Non-pigmented ciliary epithelial cell (primary cell): Measurements from ENCODE around the gene NPFFR1.

Source experiments
- DNase-seq: peaks from one replicate; pipeline ENCODE4 v3.0.0-alpha.2; 2010; ENCODE audit warnings: low read depth

Gene NPFFR1

DNA sequence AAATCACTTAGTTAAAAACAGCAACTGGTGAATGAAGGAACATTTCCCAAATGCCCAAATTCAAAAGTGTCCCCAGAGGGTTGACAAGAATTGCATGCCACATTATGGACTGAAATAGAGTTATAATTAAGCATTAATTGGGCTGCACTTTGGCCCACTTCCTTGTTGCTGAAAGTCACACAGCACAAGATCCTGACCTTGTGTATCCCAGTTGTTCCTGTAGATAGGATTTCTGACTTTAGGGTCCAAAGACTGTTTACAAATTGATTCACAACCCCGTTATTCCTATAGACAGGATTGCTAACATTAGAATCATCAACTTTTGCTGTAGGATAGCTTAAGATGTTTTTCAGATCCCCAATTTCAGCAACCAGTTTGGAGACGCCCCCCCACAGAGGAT lies 31.5 kb upstream of the NPFFR1 start:
- DNase-seq: no peak

DNA sequence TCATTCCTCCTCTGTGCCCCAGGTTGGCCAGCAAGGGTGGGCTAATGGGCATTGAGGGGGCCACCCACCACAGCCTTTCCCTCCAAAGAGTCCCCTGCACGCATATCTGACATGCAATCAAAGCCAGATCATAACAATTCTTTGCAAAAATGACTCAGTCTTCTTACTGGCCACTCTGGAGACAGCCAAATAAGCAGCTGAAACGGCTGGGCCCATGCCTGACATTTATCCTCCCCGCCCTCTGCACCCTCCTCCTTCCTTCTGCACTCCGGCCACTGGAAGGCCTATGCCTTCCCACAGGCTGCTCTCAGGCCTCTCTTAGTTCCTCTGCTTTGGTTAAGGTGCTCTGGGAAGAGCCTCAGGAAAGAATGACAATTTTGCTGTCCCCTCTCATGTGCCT lies 29.2 kb upstream of the NPFFR1 start:
- no peak for DNase-seq

DNA sequence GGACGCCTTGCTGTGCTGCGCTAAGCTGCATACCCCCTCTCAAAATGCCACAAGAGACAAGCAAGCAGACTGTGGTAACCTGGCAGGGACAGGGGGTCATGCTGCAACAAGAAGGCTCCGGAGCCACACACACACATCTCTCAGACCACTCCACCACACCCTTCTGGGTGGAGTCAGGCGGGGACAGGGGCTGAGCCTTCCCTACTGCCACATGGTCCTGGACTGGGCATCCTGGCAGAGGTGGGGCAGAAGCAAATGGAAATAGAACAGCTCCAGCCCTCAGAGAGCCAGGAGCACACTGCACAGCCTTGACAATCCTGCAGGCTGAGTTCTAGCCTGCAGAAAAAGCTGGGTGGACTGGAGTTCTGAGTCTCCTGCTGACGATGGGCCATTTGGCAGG lies 28.4 kb upstream of the NPFFR1 start:
- no peak for DNase-seq

DNA sequence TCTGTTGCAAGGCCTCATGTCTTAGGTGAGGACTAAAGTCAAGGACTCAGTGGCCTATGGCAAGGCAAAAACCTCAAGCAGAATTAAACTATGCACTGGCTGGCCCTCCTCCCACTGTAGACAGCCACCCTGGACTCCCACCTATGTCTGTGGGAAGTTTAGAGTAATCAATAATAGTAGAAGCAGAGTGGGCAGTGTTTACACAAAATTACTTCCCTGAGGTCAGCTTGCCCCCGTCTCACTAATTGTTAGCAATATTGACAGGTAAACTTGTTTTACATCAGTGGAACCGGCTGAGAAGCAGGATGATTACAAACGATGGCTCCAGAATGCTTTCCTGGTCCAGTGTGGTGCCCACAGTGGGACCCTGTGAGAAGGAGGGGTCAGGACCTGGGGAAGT lies 27.9 kb upstream of the NPFFR1 start:
- DNase-seq: no peak

DNA sequence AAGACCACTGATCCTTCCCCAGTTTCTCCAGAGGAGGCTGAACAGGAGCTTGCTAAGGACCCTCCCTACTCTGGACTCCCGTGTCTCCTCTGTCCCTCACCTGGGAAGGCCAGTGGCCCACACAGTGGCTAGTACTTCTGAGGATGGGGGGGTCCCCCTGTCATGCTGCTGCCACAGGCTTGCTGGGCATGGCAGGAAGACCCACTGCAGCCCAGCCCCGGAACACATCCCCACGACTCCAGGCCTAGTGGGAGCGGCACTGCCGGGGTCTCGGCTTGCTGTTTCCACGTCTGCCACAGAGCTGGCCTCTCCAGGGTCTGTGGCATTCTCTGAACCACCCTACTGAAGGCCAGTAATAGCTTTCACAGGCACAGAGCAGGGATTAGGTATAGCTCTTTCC lies 25.9 kb upstream of the NPFFR1 start:
- no peak for DNase-seq

DNA sequence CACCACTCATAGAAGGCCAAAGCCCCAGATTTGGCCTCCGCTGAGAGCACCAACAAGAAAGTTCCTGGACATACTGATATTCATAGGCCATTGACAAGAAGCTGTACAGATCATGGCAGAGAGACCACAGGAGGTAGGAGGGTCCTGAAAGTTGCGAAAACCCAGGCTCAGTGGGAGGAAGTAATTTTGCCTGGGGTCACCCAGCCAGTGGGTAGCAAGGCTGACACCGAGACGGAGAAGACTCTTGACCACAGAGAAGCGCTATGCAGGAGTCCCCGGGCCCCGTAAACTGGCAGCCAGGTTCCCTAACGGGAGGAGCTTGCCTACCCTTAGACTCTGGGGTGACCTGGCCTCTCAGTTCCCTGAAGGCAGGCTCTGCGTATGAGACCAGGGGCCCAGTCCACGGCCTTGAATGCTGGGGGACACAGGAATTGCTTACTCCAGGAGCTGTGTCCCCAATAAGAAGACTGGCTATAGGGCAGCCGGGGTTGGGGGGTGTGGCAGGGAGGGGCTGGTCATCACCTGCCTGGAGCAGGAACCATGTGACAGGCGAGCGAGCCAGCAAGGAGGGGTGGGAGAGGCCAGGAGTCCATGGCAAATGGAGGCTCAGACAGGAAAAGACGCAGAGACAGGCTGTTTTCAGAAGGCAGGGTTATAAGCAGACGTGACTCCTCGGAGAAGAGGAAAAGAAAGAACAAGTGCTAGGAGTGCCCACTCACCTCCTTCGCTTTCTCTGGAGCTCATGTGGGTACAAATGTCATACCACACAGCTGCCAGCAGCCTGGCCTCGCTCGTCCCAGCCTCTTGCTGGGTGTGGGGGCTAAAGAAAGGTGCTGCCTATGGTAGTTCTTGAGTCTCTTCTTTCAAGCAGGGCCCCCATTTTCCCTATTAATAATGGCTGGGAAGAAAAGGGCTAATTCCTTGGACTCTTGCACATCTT lies 24.6 kb upstream of the NPFFR1 start:
- no peak for DNase-seq

DNA sequence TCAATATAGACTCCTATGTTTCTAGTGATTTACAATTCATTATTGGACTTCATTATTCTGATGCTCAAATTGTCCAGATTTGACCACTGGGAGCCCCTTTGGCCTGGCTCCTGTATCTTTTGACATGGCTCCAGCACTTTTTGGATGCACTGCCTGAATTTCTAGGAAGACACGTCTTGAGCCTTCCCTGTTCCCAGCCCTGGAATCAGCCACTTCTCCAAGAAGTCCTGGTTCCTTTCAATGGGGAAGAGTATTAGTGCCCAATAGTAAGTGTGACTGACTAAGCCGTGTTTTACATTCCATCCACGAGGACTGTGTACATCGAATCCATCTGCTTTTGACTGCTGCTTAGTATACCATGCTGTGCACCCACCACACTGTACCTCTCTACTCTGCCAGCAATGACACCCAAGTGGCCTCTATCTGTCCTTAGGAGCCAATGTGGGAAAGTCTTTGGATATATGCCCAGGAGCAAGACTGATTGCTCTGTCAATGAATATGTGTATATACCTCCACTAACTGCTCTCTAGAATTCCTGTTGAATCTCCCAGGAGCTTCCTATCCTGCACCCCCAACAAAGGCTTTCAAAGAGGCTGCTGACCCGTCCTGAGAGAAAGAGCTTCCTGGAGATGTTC lies 23.2 kb upstream of the NPFFR1 start:
- no peak for DNase-seq

DNA sequence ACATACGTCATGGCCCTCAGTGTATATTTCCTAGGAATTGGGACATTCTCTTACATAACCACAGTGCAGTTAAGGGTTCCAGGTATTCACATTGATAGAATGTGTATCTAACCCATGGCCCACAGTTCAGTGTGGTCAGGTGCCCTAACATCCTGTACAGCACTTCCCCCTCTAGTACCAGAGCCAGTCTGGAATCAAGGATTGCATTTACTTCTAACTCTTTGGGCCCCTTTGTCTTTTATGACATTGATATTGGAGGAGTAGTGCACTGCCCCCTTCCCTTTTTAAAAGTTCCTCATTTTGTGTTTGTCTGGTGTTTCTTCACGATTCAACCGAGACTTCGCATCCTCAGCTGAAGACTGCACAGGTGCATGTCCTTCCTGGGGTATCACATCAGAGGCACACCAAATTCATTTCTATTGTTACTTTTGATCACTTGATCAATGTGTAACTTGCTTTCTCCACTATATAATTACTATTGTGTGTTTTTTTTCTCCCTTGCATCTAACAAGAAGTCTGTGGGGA lies 22.4 kb upstream of the NPFFR1 start:
- DNase-seq: no peak

DNA sequence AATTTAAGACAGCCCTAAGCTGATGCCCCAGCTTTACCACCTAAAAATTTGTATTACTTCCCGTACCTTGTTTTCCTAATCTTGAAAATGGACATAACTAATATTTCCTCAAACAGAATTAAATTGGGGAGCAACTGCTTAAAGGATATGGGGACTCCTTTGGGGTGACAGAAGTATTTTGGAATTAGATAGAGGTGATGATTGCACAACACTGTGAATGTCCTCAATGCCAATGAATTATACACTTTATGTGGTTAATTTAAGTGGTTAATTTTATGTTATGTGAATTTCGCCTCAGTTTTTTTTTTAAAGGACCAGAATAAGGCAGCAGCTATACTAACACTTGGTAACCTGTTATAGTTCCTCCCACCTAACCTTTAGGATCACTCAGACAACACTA lies 19.9 kb upstream of the NPFFR1 start:
- no peak for DNase-seq

DNA sequence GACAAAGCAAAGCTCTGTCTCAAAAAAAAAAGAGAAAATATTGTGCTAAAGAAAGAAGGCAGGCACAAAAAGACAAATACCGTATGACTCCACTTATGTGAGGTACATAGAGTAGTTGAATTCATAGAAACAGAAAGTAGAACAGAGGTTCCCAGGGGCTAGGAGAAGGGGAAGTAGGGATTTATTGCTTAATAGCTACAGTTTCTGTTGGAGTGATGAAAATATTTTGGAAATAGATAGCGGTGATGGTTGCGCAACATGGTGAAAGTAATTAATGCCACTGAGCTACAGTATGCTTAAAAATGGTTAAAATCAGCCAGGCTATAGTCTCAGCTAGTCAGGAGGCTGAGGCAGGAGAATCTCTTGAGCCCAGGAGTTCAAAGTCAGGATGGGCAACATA lies 18.5 kb upstream of the NPFFR1 start:
- DNase-seq: no peak

DNA sequence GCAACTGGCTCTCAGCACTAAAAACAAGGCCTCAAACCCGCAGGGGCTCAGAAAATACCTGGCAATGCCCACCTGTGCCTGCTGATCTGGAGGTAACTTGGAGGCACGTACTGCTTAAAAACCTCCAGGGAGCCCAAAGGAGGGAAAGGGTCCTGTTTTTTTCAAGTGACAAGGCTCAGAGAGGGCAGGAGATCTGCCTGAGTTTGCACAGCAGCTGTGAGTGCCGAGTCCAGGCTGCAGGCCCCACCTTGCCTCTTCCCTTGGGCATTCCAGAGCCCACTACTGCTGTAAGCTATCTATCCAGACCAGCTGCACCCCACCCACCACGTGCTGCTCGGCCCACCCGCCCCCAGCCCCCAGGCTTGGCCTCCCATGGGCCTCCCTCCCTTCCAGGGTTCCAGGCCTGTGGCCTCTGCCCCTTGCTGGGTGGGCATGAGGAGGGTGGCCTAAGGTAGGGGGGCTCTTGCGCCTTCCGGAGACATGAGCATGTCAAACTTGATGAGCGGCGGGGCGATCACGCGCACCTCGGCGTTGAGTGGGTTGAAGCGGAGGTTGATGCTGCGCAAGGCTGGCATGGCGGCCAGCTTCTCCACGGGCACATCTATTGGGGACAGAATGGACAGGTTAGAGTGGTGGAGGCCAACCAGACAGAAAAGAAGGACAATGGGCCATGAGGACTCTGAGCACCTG lies 17.2 kb upstream of the NPFFR1 start:
- no peak for DNase-seq

DNA sequence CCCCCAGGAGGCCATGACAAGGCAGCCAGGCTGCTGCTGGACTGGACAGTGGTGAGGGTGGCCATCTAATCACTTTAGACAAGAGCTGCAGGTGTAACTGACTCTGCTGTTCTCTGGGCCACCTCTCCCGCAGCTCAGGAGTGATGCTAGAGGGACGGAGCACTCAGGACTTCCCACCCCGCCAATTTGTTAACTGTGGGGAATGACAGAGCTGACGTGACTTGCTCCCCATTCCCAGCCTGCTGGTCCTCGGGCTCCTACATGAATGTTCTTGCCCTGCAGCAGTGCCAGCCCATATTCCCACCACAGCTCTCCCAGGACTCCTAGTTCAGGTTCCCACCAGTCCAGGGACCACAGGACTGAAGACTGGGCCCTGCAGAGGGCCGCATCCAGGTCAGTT lies 16.7 kb upstream of the NPFFR1 start:
- no peak for DNase-seq

DNA sequence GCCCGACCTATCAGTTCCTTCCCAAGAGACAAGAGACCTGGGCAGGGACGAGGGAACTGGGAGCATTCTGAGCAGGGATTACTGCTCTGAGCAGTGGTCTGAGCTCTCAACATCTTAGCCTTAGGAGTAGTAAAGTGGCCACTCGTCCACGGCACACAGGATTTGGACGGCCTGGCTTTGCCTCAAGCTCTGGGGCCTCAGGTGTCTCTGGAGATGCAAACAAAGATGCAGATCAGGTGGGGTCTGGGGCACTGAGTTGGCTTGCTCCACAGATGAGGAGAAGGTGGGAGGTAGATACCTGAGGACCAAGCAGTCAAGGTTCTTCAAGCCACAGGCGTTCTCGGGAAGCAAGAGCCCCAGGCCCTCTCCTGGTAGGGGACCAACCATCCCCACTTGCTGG lies 16.1 kb upstream of the NPFFR1 start:
- DNase-seq: no peak

DNA sequence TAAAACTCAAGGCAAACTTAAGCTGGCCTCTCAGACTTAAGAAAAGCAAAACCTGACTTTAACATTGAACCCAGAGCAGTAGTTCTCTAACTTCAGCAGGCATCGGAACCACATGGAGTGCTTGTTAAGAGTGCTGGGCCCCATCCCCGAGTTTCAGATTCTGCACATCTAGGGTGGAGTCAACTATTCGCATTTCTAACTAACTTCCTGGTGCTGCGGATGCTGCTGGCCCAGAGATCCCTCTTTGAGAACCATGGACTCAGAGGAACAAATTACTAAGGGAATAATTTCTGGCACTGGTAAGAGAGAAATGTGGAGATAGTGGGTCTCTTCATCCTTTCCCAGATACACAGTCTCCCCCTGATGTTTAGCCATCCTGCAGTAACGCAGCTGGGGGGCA lies 14.6 kb upstream of the NPFFR1 start:
- no peak for DNase-seq

DNA sequence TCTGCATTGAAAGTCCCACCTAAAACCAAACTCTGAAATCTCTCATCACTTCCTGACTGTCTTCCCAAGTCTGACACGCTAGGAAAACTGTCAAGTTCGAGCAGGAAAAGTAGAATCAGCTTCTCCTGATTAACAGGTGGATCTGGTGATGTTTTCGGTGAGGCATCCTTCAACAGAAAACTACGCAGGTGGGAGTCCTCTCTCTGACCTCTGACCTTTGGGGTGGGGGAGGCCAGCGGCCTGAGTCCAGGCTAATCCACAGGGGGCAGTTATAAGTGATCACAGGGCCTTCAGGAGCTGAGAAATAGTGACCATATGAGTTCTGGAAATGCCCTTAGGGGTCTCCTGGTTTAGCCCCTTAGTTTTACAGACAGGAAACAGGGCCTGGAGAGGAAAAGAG lies 13.4 kb upstream of the NPFFR1 start:
- DNase-seq: no peak

DNA sequence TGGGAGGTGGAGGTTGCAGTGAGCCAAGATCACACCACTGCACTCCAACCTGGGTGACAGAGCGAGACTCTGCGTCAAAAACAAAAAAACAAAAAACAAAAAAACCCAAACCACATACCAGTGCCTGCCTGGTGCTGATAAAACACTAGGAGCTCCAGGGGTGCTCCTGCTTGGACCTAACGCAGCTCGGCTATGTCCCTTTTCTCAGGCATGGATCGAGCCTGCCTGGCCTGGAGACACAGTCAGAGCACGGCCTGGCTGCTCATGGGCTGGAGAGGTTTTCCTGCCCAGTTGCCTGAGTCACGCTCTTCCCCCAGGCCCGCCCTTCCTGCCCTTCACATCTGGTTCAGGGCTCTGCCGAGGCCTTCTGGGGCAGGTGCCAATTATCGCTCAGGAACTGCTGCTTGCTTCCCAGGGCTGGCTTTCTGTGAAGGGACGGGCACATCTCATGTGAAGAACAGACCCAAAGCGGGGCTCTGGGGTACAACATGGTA lies 12.6 kb upstream of the NPFFR1 start:
- peak; percentile 32 for DNase-seq

DNA sequence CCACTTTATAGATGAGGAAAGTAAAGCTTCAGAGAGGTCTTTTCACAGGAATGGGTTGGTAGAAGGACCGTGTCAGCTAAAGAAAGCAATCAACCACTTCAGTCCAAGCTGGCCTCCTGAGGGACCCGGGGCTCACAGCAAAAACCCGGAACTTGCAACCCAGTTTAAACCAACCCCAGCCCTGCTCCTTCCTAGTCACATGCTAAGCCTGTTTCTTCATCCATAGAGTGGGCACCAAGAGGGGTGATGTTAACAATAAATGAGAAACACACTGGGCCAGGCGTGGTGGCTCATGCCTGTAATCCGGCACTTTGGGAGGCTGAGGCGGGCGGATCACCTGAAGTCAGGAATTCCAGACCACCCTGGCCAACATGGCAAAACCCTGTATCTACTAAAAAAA lies 12.1 kb upstream of the NPFFR1 start:
- no peak for DNase-seq

DNA sequence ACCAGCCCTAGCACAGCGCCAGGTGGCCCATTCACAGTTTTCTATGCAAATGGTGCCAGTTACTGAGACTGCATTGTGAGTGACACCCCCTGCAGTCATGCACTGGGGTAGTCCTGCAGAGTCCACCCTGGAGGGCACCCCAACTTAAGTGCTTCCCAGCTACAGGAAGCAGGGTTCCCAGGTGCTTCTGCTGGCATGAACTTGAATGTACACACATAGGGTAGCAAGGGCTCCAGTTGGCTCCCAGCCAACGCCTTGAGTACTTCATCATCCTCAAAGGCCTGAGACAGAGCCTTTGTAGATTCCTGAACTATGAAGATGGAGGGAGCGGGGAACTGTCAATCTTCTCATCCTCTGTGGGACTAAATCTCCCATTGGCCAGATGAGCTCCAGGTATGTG lies 11.5 kb upstream of the NPFFR1 start:
- no peak for DNase-seq

DNA sequence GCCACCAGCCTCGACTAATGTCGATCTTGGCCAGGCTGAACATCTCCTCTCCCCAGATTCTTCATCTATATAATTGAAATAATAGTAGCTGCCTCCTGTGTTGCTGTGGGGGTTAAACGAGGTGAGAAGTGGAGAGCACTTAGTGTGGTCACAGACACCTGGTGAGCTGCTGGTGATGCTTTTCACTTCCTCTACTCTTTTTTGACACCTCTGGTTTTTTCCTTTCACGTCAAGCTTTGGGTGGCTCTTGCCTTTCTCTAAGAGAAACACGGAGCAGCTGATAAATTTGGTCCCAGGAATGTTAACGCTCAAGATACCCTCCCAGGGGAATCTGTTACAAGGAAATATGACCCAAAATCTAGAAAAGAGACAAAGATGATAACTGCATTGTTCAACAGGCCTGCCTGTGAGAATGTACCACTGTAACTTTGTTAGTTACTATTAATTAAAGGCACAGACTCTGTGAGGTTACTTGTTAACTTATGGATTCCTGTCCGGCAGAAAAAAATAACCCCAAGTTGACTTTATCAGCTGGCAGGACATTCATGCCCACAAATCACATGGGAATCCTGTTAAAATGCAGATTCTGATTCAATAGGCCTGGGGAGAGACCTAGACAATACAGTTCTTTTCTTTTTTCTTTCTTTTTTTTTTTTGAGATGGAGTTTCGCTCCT lies 9.5 kb upstream of the NPFFR1 start:
- no peak for DNase-seq

DNA sequence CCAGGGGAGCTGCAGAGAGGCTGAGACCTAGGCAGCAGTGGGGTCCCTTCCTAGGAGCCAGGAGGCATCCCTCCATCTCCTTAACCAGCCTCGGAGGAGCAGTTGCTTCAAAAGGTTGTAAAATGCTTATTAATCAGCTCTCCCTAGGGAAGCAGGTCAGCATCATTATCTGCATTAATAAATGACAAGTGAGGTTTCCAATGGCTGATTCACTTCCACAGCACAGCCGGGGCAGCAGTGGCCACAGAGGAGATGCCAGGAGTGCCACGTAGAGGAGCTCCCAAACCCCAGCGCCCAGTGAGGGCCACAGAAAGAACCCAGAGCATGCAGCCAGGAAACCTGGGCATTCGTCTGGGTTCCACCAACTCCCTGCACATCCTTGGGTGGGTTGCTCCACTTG lies 8.2 kb upstream of the NPFFR1 start:
- no peak for DNase-seq

DNA sequence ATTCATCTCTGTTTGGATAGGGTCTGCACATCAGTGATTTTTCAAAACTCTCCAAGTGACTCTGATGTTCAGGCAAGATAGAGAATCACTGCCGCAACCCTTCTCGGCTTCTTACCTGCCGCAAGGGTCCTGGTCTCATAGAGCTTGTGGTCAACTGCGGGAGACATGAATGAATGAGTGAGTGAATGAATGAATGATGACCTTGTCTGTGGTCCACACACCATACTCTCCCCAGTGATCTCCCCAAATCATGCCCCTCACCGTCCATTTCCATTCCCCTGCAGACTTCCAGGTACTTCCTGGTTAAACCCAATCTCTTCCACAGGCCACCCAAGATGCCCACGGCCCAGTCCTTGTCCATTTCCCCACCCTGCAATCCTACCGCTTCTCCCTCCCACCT lies 5.9 kb upstream of the NPFFR1 start:
- DNase-seq: no peak

DNA sequence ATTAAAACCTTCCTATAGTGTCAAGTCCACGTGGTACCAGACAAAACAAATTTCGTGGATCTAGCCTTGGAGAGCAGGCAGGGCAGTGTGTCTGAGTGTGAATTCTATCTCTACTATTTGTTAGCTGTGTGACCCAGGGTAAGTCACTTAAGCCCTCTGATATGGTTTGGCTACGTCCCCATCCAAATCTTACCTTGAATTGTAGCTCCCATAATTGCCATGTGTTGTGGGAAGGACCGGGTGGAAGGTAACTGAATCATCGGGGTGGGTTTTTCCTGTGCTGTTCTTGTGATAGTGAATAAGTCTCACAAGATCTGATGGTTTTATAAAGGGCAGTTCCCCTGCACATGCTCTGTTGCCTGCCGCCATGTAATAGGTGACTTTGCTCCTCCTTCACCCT lies 2.8 kb upstream of the NPFFR1 start:
- no peak for DNase-seq
